Measurements from ENCODE around the gene HS3ST6. TPM values are rescaled to one million over a fixed set of nuclear protein-coding genes. Genes with fewer than 3 reads are reported as not detected.

Gene HS3ST6
- total RNA-seq, 1 donor from 2014 or later: not detected

DNA sequence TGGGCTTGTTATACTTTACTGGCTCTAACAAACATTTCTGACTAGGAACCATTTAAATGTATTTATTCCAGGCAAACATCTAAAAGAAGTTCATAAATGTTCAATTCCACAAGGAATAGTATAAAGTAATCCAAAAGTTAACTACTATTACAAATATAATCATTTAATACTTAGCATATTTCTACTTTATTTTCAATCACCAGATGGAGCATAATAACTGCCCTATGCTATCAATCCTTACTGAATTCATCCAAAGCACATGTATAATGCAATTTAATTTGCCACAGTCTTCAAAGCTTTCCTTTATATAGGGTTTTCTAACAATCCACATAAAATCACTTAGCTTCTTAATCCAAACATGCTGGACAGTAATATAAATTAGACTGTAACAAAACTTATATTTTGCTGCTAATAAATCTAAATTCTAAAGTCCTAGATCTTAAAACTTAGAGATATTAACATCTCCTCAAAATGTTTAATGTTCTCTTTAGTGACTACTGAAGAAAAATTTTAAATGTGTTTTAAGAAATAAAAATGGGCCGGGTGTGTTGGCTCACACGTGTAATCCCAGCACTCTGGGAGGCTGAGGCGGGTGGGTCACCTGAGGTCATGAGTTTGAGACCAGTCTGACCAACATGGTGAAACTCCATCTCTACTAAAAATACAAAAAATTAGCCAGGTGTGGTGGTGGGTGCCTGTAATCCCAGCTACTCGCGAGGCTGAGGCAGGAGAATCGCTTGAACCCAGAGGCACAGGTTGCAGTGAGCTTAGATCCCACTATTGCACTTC, 52.1 kb downstream of the HS3ST6 start:
- Histone ChIP-seq H3K4me1 (no peaks in the 10 kb centered on the region), H3K9ac (no peak overlapping the region), H3K9me3 (ENCODE audit: low read depth) (no peaks in the 10 kb centered on the region), H3K4me2 (no peak overlapping the region), H4K20me1 (ENCODE audit: low read depth) (no peaks in the 10 kb centered on the region), H3K27ac (no peak overlapping the region), H3K27me3 (peaks cover 51% of the 10 kb centered on the region), H3K36me3 (no peaks in the 10 kb centered on the region), H2AFZ (replicated peaks) (no peak overlapping the region), H3K4me3 (no peak overlapping the region), H3K79me2 (ENCODE audit: low read depth) (no peaks in the 10 kb centered on the region), H3F3A (ENCODE audit: low read depth) (no peaks in the 10 kb centered on the region)
- H3K36me3 Mint-ChIP-seq: no peaks in the 10 kb centered on the region
- TF ChIP-seq EZH2 (IDR thresholded peaks at IDR 0.05): no peak
- TF ChIP-seq, protein P1, sequence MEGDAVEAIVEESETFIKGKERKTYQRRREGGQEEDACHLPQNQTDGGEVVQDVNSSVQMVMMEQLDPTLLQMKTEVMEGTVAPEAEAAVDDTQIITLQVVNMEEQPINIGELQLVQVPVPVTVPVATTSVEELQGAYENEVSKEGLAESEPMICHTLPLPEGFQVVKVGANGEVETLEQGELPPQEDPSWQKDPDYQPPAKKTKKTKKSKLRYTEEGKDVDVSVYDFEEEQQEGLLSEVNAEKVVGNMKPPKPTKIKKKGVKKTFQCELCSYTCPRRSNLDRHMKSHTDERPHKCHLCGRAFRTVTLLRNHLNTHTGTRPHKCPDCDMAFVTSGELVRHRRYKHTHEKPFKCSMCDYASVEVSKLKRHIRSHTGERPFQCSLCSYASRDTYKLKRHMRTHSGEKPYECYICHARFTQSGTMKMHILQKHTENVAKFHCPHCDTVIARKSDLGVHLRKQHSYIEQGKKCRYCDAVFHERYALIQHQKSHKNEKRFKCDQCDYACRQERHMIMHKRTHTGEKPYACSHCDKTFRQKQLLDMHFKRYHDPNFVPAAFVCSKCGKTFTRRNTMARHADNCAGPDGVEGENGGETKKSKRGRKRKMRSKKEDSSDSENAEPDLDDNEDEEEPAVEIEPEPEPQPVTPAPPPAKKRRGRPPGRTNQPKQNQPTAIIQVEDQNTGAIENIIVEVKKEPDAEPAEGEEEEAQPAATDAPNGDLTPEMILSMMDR (IDR thresholded peaks at IDR 0.05): no peak
- no peak overlapping the region for H3K27ac Mint-ChIP-seq
- H3K9me3 Mint-ChIP-seq: no peaks in the 10 kb centered on the region
- DNase-seq (ENCODE audit: low spot score): no peak
- H3K4me1 Mint-ChIP-seq: no peaks in the 10 kb centered on the region
- H3K4me3 Mint-ChIP-seq: no peak overlapping the region
- H3K27me3 Mint-ChIP-seq (ENCODE audit: insufficient read depth, low read depth): peaks cover 2% of the 10 kb centered on the region

DNA sequence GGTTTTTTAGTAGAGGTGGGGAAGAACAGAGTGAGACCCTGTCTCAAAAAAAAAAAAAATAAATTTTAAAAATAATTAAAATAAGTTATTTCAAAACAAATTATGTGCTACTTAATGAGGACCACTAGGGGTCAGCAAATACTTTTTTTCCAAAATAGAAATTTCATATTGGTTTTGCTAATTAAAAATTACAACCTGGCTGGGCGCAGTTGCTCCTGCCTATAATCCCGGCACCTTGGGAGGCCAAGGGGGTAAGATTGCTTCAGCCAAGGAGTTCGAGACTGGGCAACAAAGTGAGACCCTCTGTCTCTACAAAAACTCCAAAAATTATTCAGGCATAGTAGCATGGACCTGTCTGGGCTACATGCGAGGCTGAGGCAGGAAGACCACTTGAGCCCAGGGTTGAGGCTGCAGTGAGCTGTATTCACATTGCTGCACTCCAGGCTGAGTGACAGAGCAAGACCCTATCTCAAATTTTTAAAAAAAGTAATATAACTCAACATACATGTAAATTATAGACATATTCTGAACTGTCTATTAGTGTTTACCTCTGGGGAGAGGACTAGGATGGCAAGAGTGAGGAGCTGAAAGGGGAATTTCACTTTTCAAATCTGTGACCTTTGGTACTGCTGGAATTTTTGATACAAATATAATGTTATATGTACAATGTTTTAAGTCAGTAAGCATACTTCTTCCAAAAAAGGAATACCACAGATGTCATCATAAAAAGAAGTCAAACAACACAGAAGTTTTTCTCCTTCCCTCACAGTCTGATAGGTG, 54.3 kb downstream of the HS3ST6 start:
- no peak overlapping the region for H3K9ac ChIP-seq

DNA sequence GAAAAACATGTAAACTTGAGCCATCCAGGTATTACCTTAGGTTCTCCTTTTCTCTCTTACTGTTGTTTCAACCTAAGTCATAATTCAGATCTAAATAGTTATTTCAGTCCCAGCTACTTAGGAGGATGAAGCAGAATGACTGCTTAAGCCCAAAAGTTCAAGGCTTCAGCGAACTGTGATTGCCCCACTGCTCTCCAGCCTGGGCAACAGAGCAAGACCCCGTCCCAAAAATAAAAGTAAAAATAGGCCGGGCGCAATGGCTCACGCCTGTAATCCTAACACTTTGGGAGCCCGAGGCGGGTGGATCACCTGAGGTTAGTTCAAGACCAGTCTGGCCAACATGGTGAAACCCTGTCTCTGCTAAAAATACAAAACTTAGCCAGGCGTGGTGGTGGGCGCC, 55.8 kb downstream of the HS3ST6 start:
- H3K27me3 Mint-ChIP-seq (ENCODE audit: insufficient read depth, low read depth): peaks cover 19% of the 10 kb centered on the region
- TF ChIP-seq EZH2 (IDR thresholded peaks at IDR 0.05) (no peak), EZH2phosphoT487 (IDR thresholded peaks at IDR 0.05) (no peak)
- TF ChIP-seq, protein P1 (IDR thresholded peaks at IDR 0.05): no peak
- DNase-seq (ENCODE audit: low spot score): no peak
- Histone ChIP-seq H3F3A (ENCODE audit: low read depth) (no peaks in the 10 kb centered on the region), H4K20me1 (ENCODE audit: low read depth) (no peaks in the 10 kb centered on the region), H3K27me3 (peaks cover 83% of the 10 kb centered on the region), H3K27ac (no peak overlapping the region), H2AFZ (replicated peaks) (no peak overlapping the region), H3K9me3 (ENCODE audit: low read depth) (no peaks in the 10 kb centered on the region), H3K4me2 (no peak overlapping the region), H3K9ac (no peak overlapping the region), H3K79me2 (ENCODE audit: low read depth) (no peaks in the 10 kb centered on the region), H3K4me1 (no peaks in the 10 kb centered on the region), H3K36me3 (no peaks in the 10 kb centered on the region), H3K4me3 (no peak overlapping the region)
- peaks cover 3% of the 10 kb centered on the region for H3K4me1 Mint-ChIP-seq
- no peaks in the 10 kb centered on the region for H3K9me3 Mint-ChIP-seq
- no peak overlapping the region for H3K4me3 Mint-ChIP-seq
- no peaks in the 10 kb centered on the region for H3K36me3 Mint-ChIP-seq
- H3K27ac Mint-ChIP-seq: no peak overlapping the region

More for the DNA sequence above, 54.3 kb downstream of the HS3ST6 start:
- H3K36me3 ChIP-seq: no peaks in the 10 kb centered on the region
- no peak overlapping the region for H2AFZ ChIP-seq (replicated peaks)
- Mint-ChIP-seq H3K4me1 (no peaks in the 10 kb centered on the region), H3K36me3 (no peaks in the 10 kb centered on the region), H3K27me3 (ENCODE audit: insufficient read depth, low read depth) (peaks cover 10% of the 10 kb centered on the region), H3K9me3 (no peaks in the 10 kb centered on the region), H3K27ac (no peak overlapping the region), H3K4me3 (no peak overlapping the region)
- no peaks in the 10 kb centered on the region for H4K20me1 ChIP-seq (ENCODE audit: low read depth)
- H3K9me3 ChIP-seq (ENCODE audit: low read depth): no peaks in the 10 kb centered on the region
- no peaks in the 10 kb centered on the region for H3F3A ChIP-seq (ENCODE audit: low read depth)
- no peak overlapping the region for H3K27ac ChIP-seq
- TF ChIP-seq, protein P1 (IDR thresholded peaks at IDR 0.05): peak; percentile 75
- TF ChIP-seq EZH2phosphoT487 (IDR thresholded peaks at IDR 0.05): no peak
- peak; percentile 38 for DNase-seq (ENCODE audit: low spot score)
- no peaks in the 10 kb centered on the region for H3K4me1 ChIP-seq
- H3K27me3 ChIP-seq: peaks cover 73% of the 10 kb centered on the region
- H3K79me2 ChIP-seq (ENCODE audit: low read depth): no peaks in the 10 kb centered on the region
- H3K4me2 ChIP-seq: no peak overlapping the region
- H3K4me3 ChIP-seq: no peak overlapping the region
